ENCODE data around the gene LRRC74B. TPM values are rescaled to one million over a fixed set of nuclear protein-coding genes. Genes with fewer than 3 reads are reported as not detected.

Gene LRRC74B
- total and polyA plus RNA-seq, 2 experiments from 2014 or later: not detected

DNA sequence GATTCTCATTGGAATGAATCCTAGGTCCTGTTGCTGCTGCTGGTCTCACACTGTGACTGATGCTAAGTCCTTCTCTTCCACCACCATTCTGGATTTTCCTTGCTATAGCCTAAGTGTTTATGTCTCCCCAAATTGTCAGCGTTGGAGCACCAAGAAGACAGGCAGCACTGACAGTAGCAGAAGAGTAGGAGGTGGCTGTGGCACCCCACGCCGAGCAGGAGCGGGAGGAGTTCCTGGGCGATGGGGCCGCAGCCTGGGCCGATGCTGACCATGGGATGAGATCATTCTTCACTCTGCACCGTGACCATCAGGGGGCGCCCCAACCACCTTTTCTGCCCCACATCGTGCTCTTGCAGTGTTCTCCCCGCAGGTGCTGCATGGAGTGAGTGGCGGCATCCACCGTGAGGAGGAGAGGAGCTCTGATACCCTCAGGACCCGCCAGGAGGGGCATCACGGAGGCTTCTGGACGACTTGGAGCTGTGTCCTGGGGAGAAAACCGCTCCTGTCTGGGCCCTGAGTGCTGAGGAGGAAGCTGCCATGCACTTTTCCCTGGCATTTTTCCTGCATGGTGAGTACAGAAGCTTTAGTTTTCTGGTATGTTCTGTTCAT lies 57.0 kb downstream of the LRRC74B start:
- Histone ChIP-seq H3K9ac (no peak overlapping the region), H3K9me2 (ENCODE audit: insufficient read depth) (no peaks in the 10 kb centered on the region), H3K27ac (no peak overlapping the region), H4K20me1 (ENCODE audit: insufficient read depth) (no peaks in the 10 kb centered on the region), H3K79me2 (ENCODE audit: insufficient read depth) (no peaks in the 10 kb centered on the region), H3K4me3 (no peak overlapping the region), H3F3A (ENCODE audit: insufficient read depth) (peaks cover 25% of the 10 kb centered on the region), H3K27me3 (replicated peaks; ENCODE audit: insufficient read depth) (no peaks in the 10 kb centered on the region), H3K9me3 (ENCODE audit: low read depth) (no peaks in the 10 kb centered on the region), H3K4me2 (ENCODE audit: unreplicated experiment) (peak overlapping the region; percentile 44), H2AFZ (peak overlapping the region; percentile 66), H3K36me3 (ENCODE audit: low read depth) (no peaks in the 10 kb centered on the region), H3K4me1 (ENCODE audit: insufficient read depth) (peaks cover 31% of the 10 kb centered on the region)
- in situ Hi-C loops (cut with MboI): no loop called here
- peak; percentile 77 for DNase-seq
- WGBS, 2 experiments (ENCODE audit: low coverage in 1 of 2, low lambda C conversion rate in 2 of 2, missing lambda C conversion rate in 2 of 2): 6 to 10% methylated on average over 17 of the region's 17 CpGs
- TF ChIP-seq EZH2phosphoT487 (IDR thresholded peaks at IDR 0.05; ENCODE audit: insufficient read depth, low read depth): no peak
- no peak for TF ChIP-seq EZH2 (IDR thresholded peaks at IDR 0.05; ENCODE audit: insufficient read depth, poor library complexity, severe bottlenecking)

DNA sequence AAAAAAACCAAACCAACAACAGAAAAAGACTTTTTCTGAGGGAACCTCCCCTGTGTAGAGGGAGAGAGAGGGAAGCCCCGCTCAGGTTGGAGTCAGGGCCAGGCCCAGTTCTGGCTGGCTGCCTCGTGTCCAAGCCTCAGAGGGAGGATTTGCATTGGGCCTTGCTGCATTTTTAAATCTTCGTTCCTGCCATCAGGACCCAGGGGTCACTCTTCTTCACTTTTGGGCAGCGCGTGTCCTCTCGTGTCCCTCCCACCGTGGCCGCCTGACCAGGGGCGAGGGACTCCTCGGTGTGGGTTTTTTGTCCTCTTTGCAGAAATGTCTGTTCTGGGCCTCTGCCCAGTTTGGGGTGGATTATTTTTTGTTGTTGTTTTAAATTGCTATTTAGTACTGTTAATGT lies 57.9 kb downstream of the LRRC74B start:
- H3F3A ChIP-seq (ENCODE audit: insufficient read depth): peaks cover 25% of the 10 kb centered on the region
- peaks cover 31% of the 10 kb centered on the region for H3K4me1 ChIP-seq (ENCODE audit: insufficient read depth)
- no peaks in the 10 kb centered on the region for H3K79me2 ChIP-seq (ENCODE audit: insufficient read depth)
- H3K9me2 ChIP-seq (ENCODE audit: insufficient read depth): no peaks in the 10 kb centered on the region
- no peak for DNase-seq
- H3K4me3 ChIP-seq: no peak overlapping the region
- in situ Hi-C loops (cut with MboI): no loop called here
- H3K9ac ChIP-seq: no peak overlapping the region
- WGBS, 2 experiments (ENCODE audit: low coverage in 1 of 2, low lambda C conversion rate in 2 of 2, missing lambda C conversion rate in 2 of 2): 86 to 87% methylated on average over 10 of the region's 10 CpGs
- no peak overlapping the region for H2AFZ ChIP-seq
- no peaks in the 10 kb centered on the region for H3K27me3 ChIP-seq (replicated peaks; ENCODE audit: insufficient read depth)
- H3K36me3 ChIP-seq (ENCODE audit: low read depth): no peaks in the 10 kb centered on the region
- no peak overlapping the region for H3K27ac ChIP-seq
- H3K9me3 ChIP-seq (ENCODE audit: low read depth): no peaks in the 10 kb centered on the region
- TF ChIP-seq EZH2phosphoT487 (IDR thresholded peaks at IDR 0.05; ENCODE audit: insufficient read depth, low read depth) (no peak), EZH2 (IDR thresholded peaks at IDR 0.05; ENCODE audit: insufficient read depth, poor library complexity, severe bottlenecking) (no peak)
- H3K4me2 ChIP-seq (ENCODE audit: unreplicated experiment): no peak overlapping the region
- H4K20me1 ChIP-seq (ENCODE audit: insufficient read depth): no peaks in the 10 kb centered on the region

DNA sequence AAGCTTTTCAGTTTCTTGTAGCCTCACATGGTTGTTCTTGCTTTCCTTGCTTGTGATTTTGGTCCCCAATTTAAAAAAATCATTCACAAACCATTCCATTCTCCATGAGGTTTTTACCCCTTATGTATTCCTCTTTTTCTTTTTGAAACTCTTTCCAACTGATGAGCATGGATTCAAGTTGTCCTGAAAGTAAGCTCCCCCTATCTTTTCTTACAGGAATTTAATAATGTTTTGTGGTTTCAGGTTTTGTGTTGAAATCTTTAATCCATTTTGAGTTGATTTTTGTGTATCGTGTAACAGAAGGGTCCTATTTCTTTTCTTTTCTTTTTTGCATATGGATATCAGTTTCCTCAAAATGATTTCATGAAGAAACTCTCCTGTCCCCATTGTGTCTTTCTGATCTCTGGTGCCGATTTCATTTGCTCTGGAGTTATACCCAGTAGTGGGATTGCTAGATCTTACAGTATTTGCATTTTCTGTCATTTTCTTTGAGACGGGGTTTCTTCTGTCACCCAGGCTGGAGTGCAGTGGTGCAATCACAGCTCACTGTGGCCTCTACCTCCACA lies 58.5 kb downstream of the LRRC74B start:
- H2AFZ ChIP-seq: no peak overlapping the region
- no peaks in the 10 kb centered on the region for H3K9me2 ChIP-seq (ENCODE audit: insufficient read depth)
- H3K4me1 ChIP-seq (ENCODE audit: insufficient read depth): peaks cover 31% of the 10 kb centered on the region
- in situ Hi-C loops (cut with MboI): no loop called here
- no peaks in the 10 kb centered on the region for H3K36me3 ChIP-seq (ENCODE audit: low read depth)
- 69 to 73% methylated on average over 3 of the region's 3 CpGs for WGBS, 2 experiments (ENCODE audit: low coverage in 1 of 2, low lambda C conversion rate in 2 of 2, missing lambda C conversion rate in 2 of 2)
- H3K4me3 ChIP-seq: no peak overlapping the region
- no peaks in the 10 kb centered on the region for H3K79me2 ChIP-seq (ENCODE audit: insufficient read depth)
- no peaks in the 10 kb centered on the region for H4K20me1 ChIP-seq (ENCODE audit: insufficient read depth)
- H3K9ac ChIP-seq: no peak overlapping the region
- H3F3A ChIP-seq (ENCODE audit: insufficient read depth): peaks cover 25% of the 10 kb centered on the region
- TF ChIP-seq EZH2 (IDR thresholded peaks at IDR 0.05; ENCODE audit: insufficient read depth, poor library complexity, severe bottlenecking) (no peak), EZH2phosphoT487 (IDR thresholded peaks at IDR 0.05; ENCODE audit: insufficient read depth, low read depth) (no peak)
- H3K4me2 ChIP-seq (ENCODE audit: unreplicated experiment): no peak overlapping the region
- no peak overlapping the region for H3K27ac ChIP-seq
- no peaks in the 10 kb centered on the region for H3K9me3 ChIP-seq (ENCODE audit: low read depth)
- DNase-seq: no peak
- no peaks in the 10 kb centered on the region for H3K27me3 ChIP-seq (replicated peaks; ENCODE audit: insufficient read depth)

DNA sequence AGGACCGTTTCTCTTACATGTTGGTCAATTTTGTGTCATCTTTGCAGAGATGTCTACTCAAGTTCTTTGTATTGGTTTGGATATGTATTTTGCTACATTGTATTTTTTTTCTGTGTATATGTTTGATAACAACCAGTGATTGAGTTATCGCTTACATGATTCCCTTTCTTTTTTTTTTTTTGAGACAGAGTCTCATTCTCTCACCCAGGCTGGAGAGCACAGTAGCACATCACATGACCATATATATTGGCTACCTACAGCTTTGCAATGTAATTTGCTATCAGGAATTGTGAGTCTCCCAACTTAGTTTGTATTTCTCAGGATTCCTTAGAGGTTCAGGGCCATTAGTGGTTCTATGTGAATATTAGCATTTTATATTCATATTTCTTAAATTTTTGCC lies 59.5 kb downstream of the LRRC74B start:
- Histone ChIP-seq H3F3A (ENCODE audit: insufficient read depth) (peaks cover 25% of the 10 kb centered on the region), H3K4me1 (ENCODE audit: insufficient read depth) (peaks cover 28% of the 10 kb centered on the region), H3K4me3 (no peak overlapping the region), H3K9ac (no peak overlapping the region), H3K4me2 (ENCODE audit: unreplicated experiment) (no peak overlapping the region), H3K9me3 (ENCODE audit: low read depth) (no peaks in the 10 kb centered on the region), H3K27ac (no peak overlapping the region), H3K27me3 (replicated peaks; ENCODE audit: insufficient read depth) (no peaks in the 10 kb centered on the region), H4K20me1 (ENCODE audit: insufficient read depth) (no peaks in the 10 kb centered on the region), H3K9me2 (ENCODE audit: insufficient read depth) (no peaks in the 10 kb centered on the region), H3K36me3 (ENCODE audit: low read depth) (no peaks in the 10 kb centered on the region), H2AFZ (no peak overlapping the region), H3K79me2 (ENCODE audit: insufficient read depth) (no peaks in the 10 kb centered on the region)
- no peak for DNase-seq
- in situ Hi-C loops (cut with MboI): no loop called here
- 86 to 91% methylated on average over 2 of the region's 2 CpGs for WGBS, 2 experiments (ENCODE audit: low coverage in 1 of 2, low lambda C conversion rate in 2 of 2, missing lambda C conversion rate in 2 of 2)
- TF ChIP-seq EZH2 (IDR thresholded peaks at IDR 0.05; ENCODE audit: insufficient read depth, poor library complexity, severe bottlenecking): no peak
- no peak for TF ChIP-seq EZH2phosphoT487 (IDR thresholded peaks at IDR 0.05; ENCODE audit: insufficient read depth, low read depth)
